ENCODE data around the gene EGR1. TPM values are rescaled to one million over a fixed set of nuclear protein-coding genes. Genes with fewer than 3 reads are reported as not detected.

The EGR1 gene
- total RNA-seq, result 27.2 TPM

GRCh38 chr5:138465261-138466124, at the start of gene EGR1:
Gene EGR1, plus strand, starts transcription at chr5:138465479. Its CDS starts 283 bp downstream, at chr5:138465762.
- peak; percentile 95 to 98 (median 97) for DNase-seq (ENCODE audit: low read depth in 2 of 3, low spot score in 2 of 3)

GRCh38 chr5:138418444-138418843, 46.8 kb upstream of the EGR1 start:
- DNase-seq (ENCODE audit: low read depth in 2 of 3, low spot score in 2 of 3), result no peak

GRCh38 chr5:138425079-138425478, 40.2 kb upstream of the EGR1 start:
- no peak for DNase-seq (ENCODE audit: low read depth in 2 of 3, low spot score in 2 of 3)

GRCh38 chr5:138435943-138436342, 29.3 kb upstream of the EGR1 start:
- no peak for DNase-seq (ENCODE audit: low read depth in 2 of 3, low spot score in 2 of 3)

GRCh38 chr5:138438003-138438723, 27.1 kb upstream of the EGR1 start:
- DNase-seq (ENCODE audit: low read depth in 2 of 3, low spot score in 2 of 3), result no peak

GRCh38 chr5:138438724-138439476, 26.4 kb upstream of the EGR1 start, which contains the start of gene REEP2:
Gene REEP2, plus strand, starts transcription at chr5:138439057. Its CDS starts 152 bp downstream, at chr5:138439209.
- DNase-seq (ENCODE audit: low read depth in 2 of 3, low spot score in 2 of 3), result peak in 2 of 3 donors; percentile 72 to 84

GRCh38 chr5:138439477-138440158, 25.7 kb upstream of the EGR1 start:
- DNase-seq (ENCODE audit: low read depth in 2 of 3, low spot score in 2 of 3), result no peak

- DNase-seq (ENCODE audit: low read depth in 2 of 3, low spot score in 2 of 3), result no peak
These were observed 24.9 kb upstream of the EGR1 start for GRCh38 chr5:138440159-138441073.

GRCh38 chr5:138441221-138441620, 24.1 kb upstream of the EGR1 start:
- no peak for DNase-seq (ENCODE audit: low read depth in 2 of 3, low spot score in 2 of 3)

- DNase-seq (ENCODE audit: low read depth in 2 of 3, low spot score in 2 of 3), result no peak
These were observed 21.1 kb upstream of the EGR1 start for GRCh38 chr5:138444078-138444773.

GRCh38 chr5:138444774-138445546, 20.3 kb upstream of the EGR1 start:
- no peak for DNase-seq (ENCODE audit: low read depth in 2 of 3, low spot score in 2 of 3)

GRCh38 chr5:138445547-138446271, 19.6 kb upstream of the EGR1 start:
- DNase-seq (ENCODE audit: low read depth in 2 of 3, low spot score in 2 of 3), result no peak

- DNase-seq (ENCODE audit: low read depth in 2 of 3, low spot score in 2 of 3), result no peak
These were observed 17.2 kb upstream of the EGR1 start for GRCh38 chr5:138448070-138448469.

- no peak for DNase-seq (ENCODE audit: low read depth in 2 of 3, low spot score in 2 of 3)
These were observed 16.5 kb upstream of the EGR1 start for GRCh38 chr5:138448481-138449398.

- DNase-seq (ENCODE audit: low read depth in 2 of 3, low spot score in 2 of 3), result peak; percentile 58 to 84 (median 67)
These were observed 15.6 kb upstream of the EGR1 start for GRCh38 chr5:138449501-138450239.

- no peak for DNase-seq (ENCODE audit: low read depth in 2 of 3, low spot score in 2 of 3)
These were observed 14.3 kb upstream of the EGR1 start for GRCh38 chr5:138450971-138451370.

All from hematopoietic multipotent progenitor cell (in vitro differentiated cells).